Gastroesophageal sphincter (tissue), 3 donors: ENCODE results near the gene TIMM13.
"Not testable (repeated sequence)": the region's sequence is repeated elsewhere in the genome, so short reads cannot be mapped to it uniquely, and the experiment has no call there.

Experiments used
- EP300 ChIP-seq: sonication (generic); formaldehyde crosslinking; IDR thresholded peaks from one replicate; pipeline ENCODE4 v1.6.1; 2017; ENCODE audit warnings: antibody characterized with exemption, mild to moderate bottlenecking
- POLR2A ChIP-seq, 2 donors: fragments of 450-650 bp; IDR thresholded peaks; one replicate each; pipeline ENCODE4 v1.6.1; 2017; ENCODE audit warnings: antibody characterized with exemption in 2 of 2, mild to moderate bottlenecking in 2 of 2, moderate library complexity in 1 of 2
- TF ChIP-seq, protein P1 (sequence below), 4 experiments: fragments of 200-600 bp in 2 of 4; fragments of 450-650 bp in 2 of 4; sonication (generic) in 1 of 4; IDR thresholded peaks; one replicate each; pipeline ENCODE4 v1.5.1; 2017 to 2019; ENCODE audit warnings: antibody characterized with exemption in 4 of 4, mild to moderate bottlenecking in 2 of 4, moderate library complexity in 2 of 4

GRCh38 chr19:2458776-2459175 is 31.4 kb upstream of the TIMM13 start:
- TF ChIP-seq POLR2A (IDR thresholded peaks at IDR 0.05); EP300: not testable (repeated sequence)
- TF ChIP-seq, protein P1, sequence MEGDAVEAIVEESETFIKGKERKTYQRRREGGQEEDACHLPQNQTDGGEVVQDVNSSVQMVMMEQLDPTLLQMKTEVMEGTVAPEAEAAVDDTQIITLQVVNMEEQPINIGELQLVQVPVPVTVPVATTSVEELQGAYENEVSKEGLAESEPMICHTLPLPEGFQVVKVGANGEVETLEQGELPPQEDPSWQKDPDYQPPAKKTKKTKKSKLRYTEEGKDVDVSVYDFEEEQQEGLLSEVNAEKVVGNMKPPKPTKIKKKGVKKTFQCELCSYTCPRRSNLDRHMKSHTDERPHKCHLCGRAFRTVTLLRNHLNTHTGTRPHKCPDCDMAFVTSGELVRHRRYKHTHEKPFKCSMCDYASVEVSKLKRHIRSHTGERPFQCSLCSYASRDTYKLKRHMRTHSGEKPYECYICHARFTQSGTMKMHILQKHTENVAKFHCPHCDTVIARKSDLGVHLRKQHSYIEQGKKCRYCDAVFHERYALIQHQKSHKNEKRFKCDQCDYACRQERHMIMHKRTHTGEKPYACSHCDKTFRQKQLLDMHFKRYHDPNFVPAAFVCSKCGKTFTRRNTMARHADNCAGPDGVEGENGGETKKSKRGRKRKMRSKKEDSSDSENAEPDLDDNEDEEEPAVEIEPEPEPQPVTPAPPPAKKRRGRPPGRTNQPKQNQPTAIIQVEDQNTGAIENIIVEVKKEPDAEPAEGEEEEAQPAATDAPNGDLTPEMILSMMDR (IDR thresholded peaks at IDR 0.05), result not testable (repeated sequence)
